Activated T-cell treated with anti-CD3 and anti-CD28 coated beads for 24 hours (primary cell): Measurements from ENCODE around the gene C11orf42.

Experiments
- DNase-seq: peaks from one replicate; pipeline ENCODE4 v3.0.0-alpha.2; 2020; ENCODE audit warnings: low read depth

The C11orf42 gene

DNA sequence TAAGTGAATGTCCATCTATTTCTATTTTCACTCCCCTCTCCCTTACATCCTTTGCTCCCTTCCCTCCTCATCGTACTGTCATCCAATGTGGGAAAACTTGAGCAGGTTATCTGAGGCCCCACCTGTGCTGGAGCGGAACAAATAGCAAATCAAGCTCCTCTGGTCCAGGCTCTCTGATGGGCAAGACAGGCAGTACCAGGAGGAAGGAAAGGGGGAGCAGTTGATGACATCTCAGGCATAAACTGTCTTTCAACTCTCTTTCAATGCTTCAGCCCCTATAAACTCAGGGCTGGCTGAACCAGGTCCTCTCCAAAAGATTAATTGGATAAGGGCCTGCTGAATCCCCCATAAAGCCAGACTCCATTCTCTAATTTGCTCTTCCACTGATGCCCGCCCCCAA is 52.8 kb downstream of the C11orf42 start:
- no peak for DNase-seq

GRCh38 chr11:6258571-6259081 is 53.3 kb downstream of the C11orf42 start:
- no peak for DNase-seq

- DNase-seq, result no peak
These were observed 54.9 kb downstream of the C11orf42 start for GRCh38 chr11:6260207-6260726.
